Measurements from ENCODE around the gene NAV2.
A peak's percentile ranks its signal among the peaks of the same experiment; 100 is the strongest.

The NAV2 gene

GRCh38 chr11:19929147-19929546, 216.5 kb downstream of the NAV2 start:
- TF ChIP-seq BACH2 (CRISPR knock-in tag; IDR thresholded peaks at IDR 0.05; ENCODE audit: borderline replicate concordance) (no peak), GLIS3 (CRISPR knock-in tag; IDR thresholded peaks at IDR 0.05) (no peak), TCF4 (CRISPR knock-in tag; IDR thresholded peaks at IDR 0.05; ENCODE audit: borderline replicate concordance) (no peak), ISL1 (CRISPR knock-in tag; IDR thresholded peaks at IDR 0.05) (peak; percentile 36; the same call in 1 of the 2 replicates), ZFP30 (CRISPR knock-in tag; IDR thresholded peaks at IDR 0.05) (no peak), ZNF70 (CRISPR knock-in tag; IDR thresholded peaks at IDR 0.05) (no peak), OSR1 (CRISPR knock-in tag; IDR thresholded peaks at IDR 0.05) (no peak), ZC3H10 (CRISPR knock-in tag; IDR thresholded peaks at IDR 0.05) (no peak), PATZ1 (CRISPR knock-in tag; IDR thresholded peaks at IDR 0.05; ENCODE audit: borderline replicate concordance) (no peak), PPARA (CRISPR knock-in tag; IDR thresholded peaks at IDR 0.05; ENCODE audit: borderline replicate concordance) (no peak), ZFP3 (CRISPR knock-in tag; IDR thresholded peaks at IDR 0.05) (0 out of 2 replicates have a peak, but pooled peaks have one; percentile 8), CSRNP3 (CRISPR knock-in tag; IDR thresholded peaks at IDR 0.05) (no peak), CSDC2 (CRISPR knock-in tag; IDR thresholded peaks at IDR 0.05) (no peak), CREB5 (CRISPR knock-in tag; IDR thresholded peaks at IDR 0.05; ENCODE audit: low read depth) (0 out of 2 replicates have a peak, but pooled peaks have one; percentile 54)
- peak; percentile 14; the same call in 2 of the 3 replicates for ATAC-seq

- TF ChIP-seq ESRRG (CRISPR knock-in tag; IDR thresholded peaks at IDR 0.05) (no peak), BACH2 (CRISPR knock-in tag; IDR thresholded peaks at IDR 0.05; ENCODE audit: borderline replicate concordance) (no peak), CSDC2 (CRISPR knock-in tag; IDR thresholded peaks at IDR 0.05) (0 out of 2 replicates have a peak, but pooled peaks have one; percentile 35)
- ATAC-seq, result peak; percentile 9; the same call in 1 of the 3 replicates
These were observed 217.0 kb downstream of the NAV2 start for GRCh38 chr11:19929655-19930054.

GRCh38 chr11:19931141-19931770, 218.6 kb downstream of the NAV2 start:
- TF ChIP-seq PATZ1 (CRISPR knock-in tag; IDR thresholded peaks at IDR 0.05; ENCODE audit: borderline replicate concordance), result no peak
- 0 out of 2 replicates have a peak, but pooled peaks have one; percentile 16 for TF ChIP-seq CSRNP3 (CRISPR knock-in tag; IDR thresholded peaks at IDR 0.05)
- TF ChIP-seq ZFP3 (CRISPR knock-in tag; IDR thresholded peaks at IDR 0.05), result 0 out of 2 replicates have a peak, but pooled peaks have one; percentile 17
- ATAC-seq, result peak; percentile 68

- no peak for TF ChIP-seq PPARA (CRISPR knock-in tag; IDR thresholded peaks at IDR 0.05; ENCODE audit: borderline replicate concordance)
- no peak for TF ChIP-seq CSDC2 (CRISPR knock-in tag; IDR thresholded peaks at IDR 0.05)
- TF ChIP-seq ISL1 (CRISPR knock-in tag; IDR thresholded peaks at IDR 0.05), result no peak
- TF ChIP-seq BACH2 (CRISPR knock-in tag; IDR thresholded peaks at IDR 0.05; ENCODE audit: borderline replicate concordance), result no peak
- no peak for TF ChIP-seq RARB (CRISPR knock-in tag; IDR thresholded peaks at IDR 0.05)
- TF ChIP-seq ARNTL (CRISPR knock-in tag; IDR thresholded peaks at IDR 0.05; ENCODE audit: borderline replicate concordance, low read depth), result no peak
- TF ChIP-seq ESRRG (CRISPR knock-in tag; IDR thresholded peaks at IDR 0.05), result no peak
- TF ChIP-seq TOX (CRISPR knock-in tag; IDR thresholded peaks at IDR 0.05; ENCODE audit: borderline replicate concordance), result no peak
- no peak for TF ChIP-seq TCF4 (CRISPR knock-in tag; IDR thresholded peaks at IDR 0.05; ENCODE audit: borderline replicate concordance)
- no peak for TF ChIP-seq CSRNP3 (CRISPR knock-in tag; IDR thresholded peaks at IDR 0.05)
- TF ChIP-seq OSR1 (CRISPR knock-in tag; IDR thresholded peaks at IDR 0.05), result no peak
These were observed 219.2 kb downstream of the NAV2 start for GRCh38 chr11:19931771-19932369.

More at GRCh38 chr11:19931771-19932369, 219.2 kb downstream of the NAV2 start:
- ATAC-seq, result peak; percentile 6

All from SK-N-SH treated with all-trans-retinoic acid at 6 μM for 48 hours (cell line).